ENCODE results near the gene DUOXA2. TPM values are rescaled to one million over a fixed set of nuclear protein-coding genes. Genes with fewer than 3 reads are reported as not detected.
A peak's percentile ranks its signal among the peaks of the same experiment; 100 is the strongest.

DUOXA2 gene
- total and polyA plus RNA-seq, 8 donors = 0.11 to 0.25 (median 0.18) TPM; not detected in 3

DNA sequence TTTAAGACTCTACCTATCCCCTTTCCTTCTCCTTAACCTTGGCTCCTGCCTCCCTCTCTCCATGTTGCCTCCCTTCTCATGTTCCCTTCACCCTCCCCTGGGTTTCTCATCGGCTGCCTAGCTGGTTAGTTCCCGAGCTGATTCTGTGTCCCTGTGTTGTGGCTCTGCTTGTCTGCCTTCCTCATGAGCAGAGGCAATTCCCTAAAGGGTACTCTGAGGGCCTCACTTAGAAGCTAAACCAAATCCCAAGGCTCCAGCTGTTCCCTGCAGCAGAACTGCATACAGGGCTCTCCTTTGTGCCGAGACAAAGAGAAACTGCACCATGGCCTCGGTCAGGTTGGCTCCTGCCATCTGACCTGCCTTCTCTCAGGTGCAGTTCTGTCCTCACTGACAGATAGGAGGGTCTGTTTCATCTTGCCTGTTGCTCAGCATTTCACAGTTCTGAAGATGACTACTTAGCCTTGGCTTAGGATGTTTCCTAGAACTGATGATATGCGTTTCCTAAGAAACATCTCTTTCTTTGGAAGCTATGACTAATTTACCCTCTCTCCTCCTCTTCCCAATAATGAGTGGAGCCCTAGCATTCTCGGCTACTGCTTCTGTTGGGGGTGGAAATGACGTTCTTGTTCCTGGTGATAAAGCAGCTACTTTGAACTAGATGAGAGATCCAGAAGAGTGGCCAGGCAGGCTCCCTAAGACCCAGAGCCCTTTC lies 42.8 kb downstream of the DUOXA2 start:
- DNase-seq = no peak

GRCh38 chr15:45157974-45158373 lies 43.8 kb downstream of the DUOXA2 start:
- Histone ChIP-seq H3K27me3 (no peaks in the 10 kb centered on the region), H3K4me3 (no peak overlapping the region), H3K4me1 (peaks cover 5 to 16% of the 10 kb centered on the region in 2 donors), H3K27ac (no peak overlapping the region), H3K9me3 (no peaks in the 10 kb centered on the region), H3K36me3 (peaks cover 0 to 13% of the 10 kb centered on the region in 2 donors)
- intact Hi-C loops (cut with DNase I) = loop anchor here in 1 of 2 donors (10.0 kb wide), 1 partner anchor 107 kb away; no protein-coding TSS in a partner anchor
- ATAC-seq (no peak), DNase-seq (no peak)
- no peak for TF ChIP-seq CTCF (IDR thresholded peaks at IDR 0.05)

More for the DNA sequence above, 42.8 kb downstream of the DUOXA2 start:
- no peaks in the 10 kb centered on the region for H3K9me3 ChIP-seq
- peaks cover 0 to 5% of the 10 kb centered on the region in 2 donors for H3K4me1 ChIP-seq
- intact Hi-C loops (cut with DNase I) = loop anchor here in 1 of 2 donors (10.0 kb wide), 1 partner anchor 108 kb away; no protein-coding TSS in a partner anchor
- H3K36me3 ChIP-seq = peaks cover 0 to 24% of the 10 kb centered on the region in 2 donors
- no peak overlapping the region for H3K4me3 ChIP-seq
- no peak overlapping the region for H3K27ac ChIP-seq
- no peaks in the 10 kb centered on the region for H3K27me3 ChIP-seq
- peak; percentile 2 for ATAC-seq
- no peak for TF ChIP-seq CTCF (IDR thresholded peaks at IDR 0.05)

DNA sequence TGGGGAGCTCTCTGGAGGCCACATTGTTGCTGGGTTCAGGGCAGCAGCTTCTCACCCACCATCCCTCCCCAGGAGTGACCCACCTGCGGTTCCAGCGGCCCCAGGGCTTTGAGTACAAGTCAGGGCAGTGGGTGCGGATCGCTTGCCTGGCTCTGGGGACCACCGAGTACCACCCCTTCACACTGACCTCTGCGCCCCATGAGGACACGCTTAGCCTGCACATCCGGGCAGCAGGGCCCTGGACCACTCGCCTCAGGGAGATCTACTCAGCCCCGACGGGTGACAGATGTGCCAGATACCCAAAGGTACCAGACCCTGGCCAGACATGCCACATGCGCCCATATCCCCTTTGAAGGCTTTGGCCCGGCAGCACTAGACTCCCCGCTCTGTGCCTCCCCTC lies 47.5 kb downstream of the DUOXA2 start:
- no peak for TF ChIP-seq CTCF (IDR thresholded peaks at IDR 0.05)
- intact Hi-C loops (cut with DNase I) = loop anchor here in 1 of 2 donors (10.0 kb wide), 1 partner anchor 233 kb away; no protein-coding TSS in a partner anchor
- Histone ChIP-seq H3K27ac (no peak overlapping the region), H3K4me3 (no peak overlapping the region), H3K9me3 (no peaks in the 10 kb centered on the region), H3K4me1 (peaks cover 15 to 34% of the 10 kb centered on the region in 2 donors), H3K27me3 (no peaks in the 10 kb centered on the region), H3K36me3 (peaks cover 0 to 3% of the 10 kb centered on the region in 2 donors)
- ATAC-seq = no peak
- no peak for DNase-seq

GRCh38 chr15:45162771-45163507 lies 48.8 kb downstream of the DUOXA2 start:
- Histone ChIP-seq H3K36me3 (no peaks in the 10 kb centered on the region), H3K9me3 (no peaks in the 10 kb centered on the region), H3K27ac (peak overlapping the region; percentile 10 to 50), H3K27me3 (no peaks in the 10 kb centered on the region), H3K4me1 (peaks cover 15 to 35% of the 10 kb centered on the region in 2 donors), H3K4me3 (no peak overlapping the region)
- peak; percentile 68 to 89 (median 81) for DNase-seq
- peak; percentile 62 for ATAC-seq
- peak; percentile 74 to 84 for TF ChIP-seq CTCF (IDR thresholded peaks at IDR 0.05)
- intact Hi-C loops (cut with DNase I) = loop anchor here in 1 of 2 donors (10.0 kb wide), 1 partner anchor 232 kb away; no protein-coding TSS in a partner anchor

DNA sequence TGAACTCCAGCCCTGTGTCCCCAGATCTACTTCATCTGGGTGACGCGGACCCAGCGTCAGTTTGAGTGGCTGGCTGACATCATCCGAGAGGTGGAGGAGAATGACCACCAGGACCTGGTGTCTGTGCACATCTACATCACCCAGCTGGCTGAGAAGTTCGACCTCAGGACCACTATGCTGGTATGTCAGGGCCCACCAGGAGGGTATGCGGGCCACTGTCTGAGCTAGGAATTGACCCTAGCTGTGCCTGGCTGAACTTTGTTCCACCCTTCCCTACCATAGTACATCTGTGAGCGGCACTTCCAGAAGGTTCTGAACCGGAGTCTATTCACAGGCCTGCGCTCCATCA lies 49.4 kb downstream of the DUOXA2 start:
- Histone ChIP-seq H3K9me3 (no peaks in the 10 kb centered on the region), H3K36me3 (no peaks in the 10 kb centered on the region), H3K4me1 (peaks cover 15 to 35% of the 10 kb centered on the region in 2 donors), H3K27me3 (no peaks in the 10 kb centered on the region), H3K4me3 (no peak overlapping the region), H3K27ac (peak overlapping the region in 1 of 2 donors; percentile 10)
- DNase-seq (no peak), ATAC-seq (no peak)
- no peak for TF ChIP-seq CTCF (IDR thresholded peaks at IDR 0.05)
- intact Hi-C loops (cut with DNase I) = loop anchor here in 1 of 2 donors (10.0 kb wide), 1 partner anchor 231 kb away; no protein-coding TSS in a partner anchor

All from left lung (tissue), 10 donors.